A549 (cell line): ENCODE results near the gene MYPOP. TPM values are rescaled to one million over a fixed set of nuclear protein-coding genes. Genes with fewer than 3 reads are reported as not detected.

ENCODE experiments used
- ATAC-seq, 2 experiments: fragments of 200-7000 bp in 1 of 2; fragments of >200 bp in 1 of 2; cut with Nextera tagmentation in 1 of 2; cut with Tn5 transposase in 1 of 2; 3 replicates each; pipeline versions ENCODE4 v1.8.0 to v1.9.1; 2018 to 2020; ENCODE audit warnings: mild to moderate bottlenecking in 1 of 2, moderate library complexity in 1 of 2
- CTCF ChIA-PET: fragments of 300-600 bp; sonication (Branson Sonifier 250); formaldehyde crosslinking; extraction: SDS; loops from one replicate; lab custom pipeline; 2021; ENCODE audit warnings: antibody characterized with exemption, inconsistent platforms; lab: Yijun Ruan, JAX
- POLR2A ChIA-PET: fragments of 350-600 bp; formaldehyde crosslinking; extraction: SDS; loops from one replicate; lab custom pipeline; 2021; ENCODE audit warnings: antibody characterized with exemption, inconsistent platforms; lab: Yijun Ruan, JAX
- DNase-seq, 2 experiments: peaks; one replicate each; pipeline versions ENCODE4 v3.0.0 to v3.0.0-alpha.2; 2011 to 2016; ENCODE audit warnings: low read depth in 1 of 2, low spot score in 1 of 2
- FAIRE-seq: peaks from 2 replicates; lab custom pipeline; 2011; peaks lifted over from hg19 to GRCh38; lab: Jason Lieb, UNC
- H3K27ac ChIP-seq, 2 experiments: fragments of >200 bp; sonication (Bioruptor Twin); formaldehyde crosslinking; 3 replicates each; pipeline ENCODE4 v1.5.1; 2016 to 2017
- H3K4me1 ChIP-seq: fragments of >200 bp; sonication (Bioruptor Twin); formaldehyde crosslinking; 3 replicates; pipeline ENCODE4 v1.6.1; 2016
- H3K4me2 ChIP-seq: fragments of >200 bp; sonication (Bioruptor Twin); formaldehyde crosslinking; 3 replicates; pipeline ENCODE4 v1.6.1; 2016
- H3K4me3 ChIP-seq: fragments of >200 bp; sonication (Bioruptor Twin); formaldehyde crosslinking; 3 replicates; pipeline ENCODE4 v1.5.1; 2016
- H3K9me3 ChIP-seq: fragments of >200 bp; sonication (Bioruptor Twin); formaldehyde crosslinking; 3 replicates; pipeline ENCODE4 v1.6.1; 2016
- BCL3 ChIP-seq: fragments of >200 bp; sonication (Bioruptor Twin); formaldehyde crosslinking; IDR thresholded peaks from 3 replicates; pipeline ENCODE4 v1.6.1; 2016
- BHLHE40 ChIP-seq: IDR thresholded peaks from 2 replicates; pipeline ENCODE4 v1.6.1; 2012; ENCODE audit warnings: low read depth, low read length, inconsistent platforms
- CEBPB ChIP-seq, 2 experiments: fragments of >200 bp in 1 of 2; sonication (Bioruptor Twin) in 1 of 2; formaldehyde crosslinking in 1 of 2; IDR thresholded peaks; 2 replicates each; pipeline ENCODE4 v1.6.1; 2012 to 2016
- CHD2 ChIP-seq: fragments of 150-350 bp; IDR thresholded peaks from 2 replicates; pipeline ENCODE4 v1.6.1; 2014; ENCODE audit warnings: low read length; ENCODE audit not compliant: partially characterized antibody
- E2F6 ChIP-seq: IDR thresholded peaks from 2 replicates; pipeline ENCODE4 v1.6.1; 2012; ENCODE audit warnings: low read depth, borderline replicate concordance
- EHF ChIP-seq: fragments of 250-450 bp; sonication (Bioruptor Pico); IDR thresholded peaks from 2 replicates; pipeline ENCODE4 v1.5.0; 2020; ENCODE audit warnings: mild to moderate bottlenecking
- HDAC2 ChIP-seq: fragments of 200-600 bp; sonication (generic); IDR thresholded peaks from 2 replicates; pipeline ENCODE4 v1.6.1; 2016
- HOXA7 ChIP-seq: fragments of 250-450 bp; sonication (Bioruptor Pico); IDR thresholded peaks from 2 replicates; pipeline ENCODE4 v1.5.0; 2020; ENCODE audit warnings: mild to moderate bottlenecking, moderate library complexity
- JUN ChIP-seq, 2 experiments: fragments of >200 bp; sonication (Bioruptor Twin); formaldehyde crosslinking; IDR thresholded peaks; 2 replicates in 1 of 2; 3 replicates in 1 of 2; pipeline ENCODE4 v1.6.1; 2016 to 2017
- KDM1A ChIP-seq: fragments of 200-600 bp; sonication (generic); IDR thresholded peaks from 2 replicates; pipeline ENCODE4 v1.6.1; 2016; ENCODE audit warnings: low read depth, mild to moderate bottlenecking
- KDM5A ChIP-seq: fragments of 200-600 bp; sonication (generic); IDR thresholded peaks from 2 replicates; pipeline ENCODE4 v1.6.1; 2016; ENCODE audit warnings: antibody characterized with exemption, mild to moderate bottlenecking
- MAX ChIP-seq: IDR thresholded peaks from 2 replicates; pipeline ENCODE4 v1.6.1; 2012
- NFE2L2 ChIP-seq: fragments of 150-350 bp; conservative IDR thresholded peaks from 2 replicates; pipeline ENCODE4 v1.6.1; 2014; ENCODE audit warnings: low read length
- PBX3 ChIP-seq: IDR thresholded peaks from 2 replicates; pipeline ENCODE4 v1.6.1; 2012
- PHF8 ChIP-seq: fragments of 200-600 bp; sonication (generic); IDR thresholded peaks from 2 replicates; pipeline ENCODE4 v1.6.1; 2016; ENCODE audit warnings: low read depth, mild to moderate bottlenecking, antibody characterized with exemption, moderate library complexity, borderline replicate concordance
- POLR2A ChIP-seq: IDR thresholded peaks from 2 replicates; pipeline ENCODE4 v1.6.1; 2012; ENCODE audit warnings: mild to moderate bottlenecking, low read length
- POLR2AphosphoS2 ChIP-seq: conservative IDR thresholded peaks from 2 replicates; pipeline ENCODE4 v1.6.1; 2012; ENCODE audit warnings: low read length, improper control_type of control experiment, inconsistent platforms
- RFX5 ChIP-seq: fragments of 450-650 bp; IDR thresholded peaks from 2 replicates; pipeline ENCODE4 v1.7.1; 2014; ENCODE audit warnings: antibody characterized with exemption, mild to moderate bottlenecking, moderate library complexity
- SREBF2 ChIP-seq: fragments of 450-650 bp; IDR thresholded peaks from 2 replicates; pipeline ENCODE4 v1.6.1; 2014; ENCODE audit warnings: mild to moderate bottlenecking, moderate library complexity
- USF2 ChIP-seq: fragments of 450-650 bp; IDR thresholded peaks from 2 replicates; pipeline ENCODE4 v1.6.1; 2014; ENCODE audit warnings: antibody characterized with exemption
- ZFP36 ChIP-seq: fragments of 450-650 bp; IDR thresholded peaks from 2 replicates; pipeline ENCODE4 v1.6.1; 2014; ENCODE audit warnings: borderline replicate concordance; ENCODE audit not compliant: partially characterized antibody
- WGBS: methylation state at CpG from one replicate; pipeline ENCODE4 v1.1.6; 2017; ENCODE audit errors: missing lambda C conversion rate; 5-methylcytosine and 5-hydroxymethylcytosine counted together
- polyA plus RNA-seq, 4 experiments: library from polyadenylated mRNA; depleted of rRNA in 3 of 4; stranded (reverse); fragments of >200 nt; fragmentation: RNase III in 1 of 4; extraction: RNeasy Plus Mini Kit Qiagen cat#74134 plus additional on column Dnase treatment in 1 of 4; gene quantifications; 2 replicates in 3 of 4; 3 replicates in 1 of 4; pipeline ENCODE4 v1.2.3, GENCODE V29; 2011 to 2017

The MYPOP gene
- polyA plus RNA-seq, 2 of the 4 experiments (the other 2 are of a cell fraction): 2.1 to 10.5 TPM

- H3K4me3 ChIP-seq: peak overlapping the region; percentile 71
- DNase-seq: no peak
- POLR2A ChIA-PET: interaction anchor here (0.5 to 2.7 kb wide), 24 partner anchors 8 to 220 kb away, joined by 3 to 30 read pairs (median 4); partner anchors contain the start of genes CCDC61, IRF2BP1, MYPOP and SIX5
- no peak for FAIRE-seq
- H3K4me1 ChIP-seq: peaks cover 25% of the 10 kb centered on the region
- H3K27ac ChIP-seq: peak overlapping the region; percentile 74 to 88
- CTCF ChIA-PET: interaction anchor here (0.6 to 11.3 kb wide), 34 partner anchors 8 to 532 kb away, joined by 3 to 315 read pairs (median 5); partner anchors contain the start of genes DMPK, IRF2BP1, MYPOP and SIX5
- ATAC-seq: no peak
- H3K4me2 ChIP-seq: peak overlapping the region; percentile 89
- WGBS: 6% methylated on average over 22 of the region's 22 CpGs
- 0 out of 5 replicates have a peak, but pooled peaks of 1 of the 2 experiments have one; percentile 15 for TF ChIP-seq JUN (IDR thresholded peaks at IDR 0.05)
- TF ChIP-seq HOXA7 (CRISPR knock-in tag): no peak
- TF ChIP-seq EHF (CRISPR knock-in tag): no peak
- no peak for TF ChIP-seq CHD2
- TF ChIP-seq HDAC2: no peak
- no peak for TF ChIP-seq RFX5
- 0 out of 3 replicates have a peak, but pooled peaks have one; percentile 32 for TF ChIP-seq BCL3
- TF ChIP-seq NFE2L2: no peak
- TF ChIP-seq KDM5A: no peak
- TF ChIP-seq POLR2AphosphoS2: no peak
- TF ChIP-seq, all 56 proteins: peak for 2
- H3K9me3 ChIP-seq: no peaks in the 10 kb centered on the region
These were observed 39.0 kb downstream of the MYPOP start for GRCh38 chr19:45863335-45863839.

- peak; percentile 92 to 96 for ATAC-seq
- POLR2A ChIA-PET: interaction anchor here (0.5 to 2.7 kb wide), 24 partner anchors 8 to 220 kb away, joined by 3 to 30 read pairs (median 4); partner anchors contain the start of genes CCDC61, IRF2BP1, MYPOP and SIX5
- CTCF ChIA-PET: interaction anchor here (0.6 to 11.3 kb wide), 25 partner anchors 10 to 533 kb away, joined by 3 to 315 read pairs (median 6); partner anchors contain the start of genes DMPK, IRF2BP1 and MYPOP
- under 1% methylated on average over 36 of the region's 65 CpGs for WGBS
- peak within 1 kb of the TSS; percentile 88 for H3K27ac ChIP-seq
- peak within 1 kb of the TSS; percentile 71 for H3K4me3 ChIP-seq
- peak within 1 kb of the TSS; percentile 89 for H3K4me2 ChIP-seq
- H3K9me3 ChIP-seq: no peaks in the 10 kb centered on the region
- DNase-seq: peak; percentile 99 to 100
- peak; percentile 97 for FAIRE-seq
- TF ChIP-seq BCL3: peak; percentile 66; the same call in 2 of the 3 replicates
- TF ChIP-seq ZFP36: peak; percentile 90
- TF ChIP-seq CEBPB (IDR thresholded peaks at IDR 0.05): no peak
- peak; percentile 78 for TF ChIP-seq USF2
- TF ChIP-seq JUN (IDR thresholded peaks at IDR 0.05): peak; percentile 20 to 95; a peak in 4 of 5 replicates
- peak; percentile 68; the same call in 1 of the 2 replicates for TF ChIP-seq KDM1A
- peak; percentile 56; the same call in 1 of the 2 replicates for TF ChIP-seq PHF8
- TF ChIP-seq SREBF2: no peak
- TF ChIP-seq KDM5A: peak; percentile 56; the same call in 1 of the 2 replicates
- TF ChIP-seq E2F6: no peak
- peak; percentile 59 for TF ChIP-seq POLR2A
- TF ChIP-seq CHD2: no peak
- TF ChIP-seq MAX: peak; percentile 69
- peak; percentile 96 for TF ChIP-seq BHLHE40
- no peak for TF ChIP-seq PBX3
- peaks cover 25% of the 10 kb centered on the region for H3K4me1 ChIP-seq
These were observed 39.7 kb downstream of the MYPOP start, which contains the start of gene SYMPK for GRCh38 chr19:45862564-45863334. Gene SYMPK, minus strand, starts transcription at chr19:45863147. Its CDS starts 8,652 bp downstream, at chr19:45854495.
